ENCODE results near the gene NR2C2. TPM values are rescaled to one million over a fixed set of nuclear protein-coding genes. Genes with fewer than 3 reads are reported as not detected.
"Not testable (repeated sequence)": the region's sequence is repeated elsewhere in the genome, so short reads cannot be mapped to it uniquely, and the experiment has no call there.

NR2C2 gene
- total RNA-seq, result 10 to 100 TPM; 55.6 to 84.3 (median 69.1) TPM

GRCh38 chr3:14947100-14947885, at the start of gene NR2C2:
Gene NR2C2 (plus strand): TSS chr3:14947583. CDS start chr3:15003915, 56,332 bp downstream.
- H3K4me1 ChIP-seq, result peaks cover 0 to 46% (median 8%) of the 10 kb centered on the region in 4 donors
- H3K9me3 ChIP-seq, result no peaks in the 10 kb centered on the region
- H3K36me3 ChIP-seq, result peaks cover 0 to 20% (median 0%) of the 10 kb centered on the region in 3 donors
- peak within 1 kb of the TSS; percentile 81 to 100 (median 92) for H3K4me3 ChIP-seq
- TF ChIP-seq POLR2A (IDR thresholded peaks at IDR 0.05) (peak; percentile 82 to 97), CTCF (IDR thresholded peaks at IDR 0.05) (peak in 1 of 6 experiments; percentile 8)
- H3K27me3 ChIP-seq, result no peaks in the 10 kb centered on the region
- peak within 1 kb of the TSS; percentile 98 to 100 (median 99) for H3K27ac ChIP-seq
- peak; percentile 88 to 95 (median 93) for DNase-seq

GRCh38 chr3:14898929-14899328, 48.5 kb upstream of the NR2C2 start:
- H3K36me3 ChIP-seq, result peaks cover 0 to 4% (median 0%) of the 10 kb centered on the region in 3 donors
- no peak for DNase-seq
- H3K27ac ChIP-seq, result no peak overlapping the region
- no peak overlapping the region for H3K4me3 ChIP-seq
- no peaks in the 10 kb centered on the region for H3K27me3 ChIP-seq
- H3K4me1 ChIP-seq, result peaks cover 0 to 6% (median 0%) of the 10 kb centered on the region in 4 donors
- no peak for TF ChIP-seq CTCF (IDR thresholded peaks at IDR 0.05)
- no peak for TF ChIP-seq POLR2A (IDR thresholded peaks at IDR 0.05)
- H3K9me3 ChIP-seq, result no peaks in the 10 kb centered on the region

GRCh38 chr3:14899993-14900618, 47.3 kb upstream of the NR2C2 start:
- H3K36me3 ChIP-seq, result peaks cover 0 to 4% (median 0%) of the 10 kb centered on the region in 3 donors
- H3K4me1 ChIP-seq, result peaks cover 0 to 6% (median 0%) of the 10 kb centered on the region in 4 donors
- no peaks in the 10 kb centered on the region for H3K9me3 ChIP-seq
- no peaks in the 10 kb centered on the region for H3K27me3 ChIP-seq
- H3K4me3 ChIP-seq, result no peak overlapping the region
- peak in 2 of 3 donors; percentile 69 to 73 for DNase-seq
- no peak overlapping the region for H3K27ac ChIP-seq
- no peak for TF ChIP-seq POLR2A (IDR thresholded peaks at IDR 0.05)
- peak in 3 of 6 experiments; percentile 0 to 45 (median 21) for TF ChIP-seq CTCF (IDR thresholded peaks at IDR 0.05)

GRCh38 chr3:14900881-14901873, 46.2 kb upstream of the NR2C2 start:
- TF ChIP-seq POLR2A (IDR thresholded peaks at IDR 0.05), result no peak
- TF ChIP-seq CTCF (IDR thresholded peaks at IDR 0.05), result no peak
- H3K27ac ChIP-seq, result no peak overlapping the region
- no peaks in the 10 kb centered on the region for H3K27me3 ChIP-seq
- peaks cover 0 to 6% (median 0%) of the 10 kb centered on the region in 4 donors for H3K4me1 ChIP-seq
- no peak for DNase-seq
- no peaks in the 10 kb centered on the region for H3K9me3 ChIP-seq
- H3K4me3 ChIP-seq, result no peak overlapping the region
- peaks cover 0 to 4% (median 0%) of the 10 kb centered on the region in 3 donors for H3K36me3 ChIP-seq

GRCh38 chr3:14902719-14903118, 44.7 kb upstream of the NR2C2 start:
- H3K27me3 ChIP-seq, result no peaks in the 10 kb centered on the region
- DNase-seq, result peak in 1 of 3 donors; percentile 62
- no peak for TF ChIP-seq CTCF (IDR thresholded peaks at IDR 0.05)
- TF ChIP-seq POLR2A (IDR thresholded peaks at IDR 0.05), result no peak
- no peaks in the 10 kb centered on the region for H3K9me3 ChIP-seq
- H3K4me1 ChIP-seq, result peaks cover 0 to 6% (median 0%) of the 10 kb centered on the region in 4 donors
- peaks cover 0 to 4% (median 0%) of the 10 kb centered on the region in 3 donors for H3K36me3 ChIP-seq
- peak overlapping the region in 2 of 4 donors; percentile 31 to 46 for H3K27ac ChIP-seq
- no peak overlapping the region for H3K4me3 ChIP-seq

- not testable (repeated sequence) for H3K4me3 ChIP-seq, H3K4me1 ChIP-seq
These were observed 43.9 kb upstream of the NR2C2 start for GRCh38 chr3:14903501-14903900.

More at GRCh38 chr3:14903501-14903900, 43.9 kb upstream of the NR2C2 start:
- not testable (repeated sequence) for H3K9me3 ChIP-seq, DNase-seq, H3K27ac ChIP-seq, H3K27me3 ChIP-seq, H3K36me3 ChIP-seq
